Renal cortex interstitium (tissue), 15 donors: ENCODE data around the gene PLIN5. TPM values are rescaled to one million over a fixed set of nuclear protein-coding genes. Genes with fewer than 3 reads are reported as not detected.

ENCODE experiments used
- DNase-seq, 11 donors: peaks; one replicate each; pipeline ENCODE4 v3.0.0-alpha.2; 2013; ENCODE audit warnings: low read depth in 9 of 11, low spot score in 4 of 11; ENCODE audit errors: extremely low read depth in 1 of 11
- long read RNA-seq, 16 experiments: transcript quantifications; one replicate each; lab custom pipeline, GENCODE V29; 2026
- polyA plus RNA-seq, 3 donors: library from polyadenylated mRNA; unstranded; fragments of 120-200 nt; gene quantifications; one replicate each; pipeline ENCODE4 v1.2.1, GENCODE V29; 2013; ENCODE audit not compliant: insufficient read length in 3 of 3

Gene PLIN5
- 1 to 10 TPM; 2.1 to 8.2 (median 3.9) TPM for polyA plus RNA-seq
- long read RNA-seq, donor 1, partial matches to known transcripts: 0 of 2 reads
- long read RNA-seq, donor 1, other reads (novel, unspliced or antisense): 0 of 2 reads
- long read RNA-seq, donor 2, partial matches to known transcripts: 0 of 3 reads
- long read RNA-seq, donor 2, other reads (novel, unspliced or antisense): 0 of 3 reads
- long read RNA-seq, donor 3, partial matches to known transcripts: 0 of 1 reads
- long read RNA-seq, donor 3, other reads (novel, unspliced or antisense): 0 of 1 reads
- long read RNA-seq, donor 4, partial matches to known transcripts: 0 of 4 reads
- long read RNA-seq, donor 4, other reads (novel, unspliced or antisense): 0 of 4 reads
- long read RNA-seq, donor 5: 0 reads
- long read RNA-seq, donor 6, partial matches to known transcripts: 0 of 1 reads
- long read RNA-seq, donor 6, other reads (novel, unspliced or antisense): 0 of 1 reads
- long read RNA-seq, donor 7, partial matches to known transcripts: 0 of 1 reads
- long read RNA-seq, donor 7, other reads (novel, unspliced or antisense): 0 of 1 reads
- long read RNA-seq, donor 8: 0 reads
- long read RNA-seq, donor 9, partial matches to known transcripts: 0 of 1 reads
- long read RNA-seq, donor 9, other reads (novel, unspliced or antisense): 0 of 1 reads
- long read RNA-seq, donor 10, partial matches to known transcripts: 0 of 1 reads
- long read RNA-seq, donor 10, other reads (novel, unspliced or antisense): 0 of 1 reads
- long read RNA-seq, donor 11: 0 reads
- long read RNA-seq, donor 12, partial matches to known transcripts: 0 of 1 reads
- long read RNA-seq, donor 12, other reads (novel, unspliced or antisense): 0 of 1 reads
- long read RNA-seq, donor 13: 0 reads
- long read RNA-seq, donor 14: 0 reads
- long read RNA-seq, donor 15, partial matches to known transcripts: 0 of 1 reads
- long read RNA-seq, donor 15, other reads (novel, unspliced or antisense): 0 of 1 reads
- long read RNA-seq, donor 16, transcript PLIN5-204 (3 exons, 508 nt): major isoform, 6 of 10 reads
- long read RNA-seq, donor 16, partial matches to known transcripts: 0 of 10 reads
- long read RNA-seq, donor 16, other reads (novel, unspliced or antisense): 0 of 10 reads

GRCh38 chr19:4534836-4535658 lies at the start of gene PLIN5:
Gene PLIN5 (minus strand): TSS chr19:4535224. CDS start chr19:4534074, 1,150 bp downstream.
- DNase-seq: peak; percentile 47 to 81 (median 67)

DNA sequence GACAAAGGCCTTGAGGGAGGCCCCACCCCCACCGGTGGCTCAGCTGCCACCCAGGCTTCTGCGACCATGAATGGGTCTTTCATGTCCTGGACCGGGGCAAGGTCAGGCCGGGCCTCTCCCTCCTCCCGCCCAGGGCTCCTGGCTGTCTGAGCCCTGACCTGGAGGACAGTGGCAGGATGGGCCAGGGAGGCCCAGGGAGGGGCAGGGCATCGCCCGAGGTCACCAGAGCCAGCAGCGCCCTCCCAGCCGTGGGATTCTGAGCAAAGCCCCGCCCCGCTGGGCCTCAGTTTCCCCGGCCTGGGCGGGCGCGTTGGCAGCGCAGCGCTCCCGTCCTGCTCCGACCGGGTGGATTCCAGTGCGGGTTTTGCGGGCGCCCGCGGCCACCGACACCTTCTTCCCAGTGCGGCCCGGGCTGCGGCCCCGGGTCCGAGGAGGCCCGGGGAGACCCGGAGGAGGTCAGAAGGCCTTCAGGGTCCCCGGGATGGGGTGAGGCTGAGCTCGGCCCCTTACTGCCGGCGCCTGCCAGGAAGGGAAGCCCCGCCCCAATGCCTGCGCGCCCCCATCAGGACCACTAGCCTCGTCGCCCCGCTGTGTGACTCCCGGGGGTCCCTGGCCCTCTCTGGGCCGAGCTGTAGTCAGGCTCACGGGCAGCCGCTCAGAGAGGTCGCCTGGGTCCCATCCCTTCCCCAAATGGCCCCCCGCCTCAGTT lies 49.1 kb upstream of the PLIN5 start:
- DNase-seq: no peak

GRCh38 chr19:4582980-4583842 lies 48.2 kb upstream of the PLIN5 start:
- no peak for DNase-seq

GRCh38 chr19:4581666-4582553 lies 46.9 kb upstream of the PLIN5 start:
- no peak for DNase-seq

GRCh38 chr19:4580961-4581665 lies 46.1 kb upstream of the PLIN5 start:
- no peak for DNase-seq

- no peak for DNase-seq
Observed at GRCh38 chr19:4580021-4580901, 45.2 kb upstream of the PLIN5 start.

- no peak for DNase-seq
Observed at GRCh38 chr19:4579389-4579788, 44.4 kb upstream of the PLIN5 start.

GRCh38 chr19:4578552-4579248 lies 43.7 kb upstream of the PLIN5 start:
- no peak for DNase-seq

DNA sequence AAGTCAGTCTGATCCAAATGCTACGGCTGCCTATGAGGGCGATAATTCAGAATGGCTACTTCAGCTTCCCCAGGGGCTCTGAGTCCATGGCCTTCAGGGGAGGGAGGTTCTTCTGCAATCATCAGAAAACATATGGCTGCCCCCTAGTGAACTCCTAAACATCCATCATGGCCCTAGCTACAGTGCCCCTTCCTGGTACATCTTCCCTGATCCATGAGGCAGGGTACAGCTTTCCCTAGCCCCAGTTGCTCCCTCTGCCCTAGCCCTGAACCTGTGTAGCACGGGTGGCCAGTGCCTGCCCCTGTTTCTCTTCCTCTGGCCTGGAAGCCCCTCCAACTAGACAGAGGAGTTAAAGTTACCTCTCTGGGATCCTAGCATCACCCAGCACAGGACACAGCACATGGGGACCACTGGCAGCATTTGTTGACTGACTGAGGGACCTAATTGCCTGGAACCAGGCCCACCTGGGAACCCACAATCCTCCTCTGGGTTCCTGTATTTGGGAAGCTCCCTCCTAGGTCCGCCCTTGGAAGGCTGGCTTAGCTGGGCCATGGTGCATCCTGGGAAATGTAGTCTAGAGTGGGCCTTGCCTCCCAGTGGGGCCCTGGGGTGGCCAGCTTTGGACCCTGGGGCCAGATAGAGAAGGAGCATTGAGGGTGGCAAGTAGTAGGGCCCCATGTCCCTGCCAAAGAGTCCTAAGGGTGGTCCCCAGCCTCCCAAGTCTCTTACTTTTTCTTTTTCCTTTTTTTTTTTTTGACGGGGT lies 42.2 kb upstream of the PLIN5 start:
- DNase-seq: no peak

DNA sequence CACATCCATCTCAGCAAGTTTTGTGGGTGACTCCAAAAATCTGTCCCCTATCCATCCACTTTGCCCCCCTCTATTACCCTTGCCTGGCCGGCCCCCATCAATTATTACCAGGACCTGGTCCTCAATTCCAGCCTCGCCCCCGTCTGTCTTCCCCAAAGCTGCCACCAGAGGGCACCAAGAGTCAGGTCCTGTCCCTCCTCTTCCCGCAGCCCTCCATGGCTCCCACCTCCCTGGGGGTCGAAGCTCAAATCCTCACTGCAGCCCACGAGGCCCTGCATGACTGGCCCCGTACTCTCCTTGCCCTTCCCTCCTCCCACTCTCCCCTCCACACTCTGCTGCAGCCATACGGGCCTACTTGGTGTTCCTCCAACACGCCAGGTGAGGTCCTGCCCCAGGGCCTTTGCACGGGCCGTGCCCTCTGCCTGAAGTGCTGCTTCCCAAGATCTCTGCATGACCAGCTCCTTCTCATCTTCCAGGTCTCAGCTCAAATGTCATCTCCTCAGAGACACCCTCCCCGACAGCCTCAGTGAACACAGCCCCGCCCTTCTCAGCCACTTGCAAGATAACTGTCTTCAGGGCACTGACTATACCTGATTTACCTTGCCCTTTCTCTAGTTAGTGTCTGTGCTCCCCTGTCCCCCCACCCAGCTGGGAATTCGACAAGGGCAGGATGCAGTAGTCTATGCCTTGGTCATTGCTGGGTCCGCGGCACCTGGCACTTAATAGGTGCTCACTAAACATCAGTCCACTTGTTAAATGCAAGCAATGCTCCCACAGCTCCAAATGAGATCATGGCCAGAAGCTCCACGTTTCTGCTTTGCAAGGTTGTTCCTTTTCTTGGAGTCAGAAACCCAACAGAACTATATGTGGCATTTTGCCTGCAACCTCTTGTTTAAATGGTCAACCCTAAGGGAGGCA lies 41.3 kb upstream of the PLIN5 start:
- peak in 1 of 11 donors; percentile 48 for DNase-seq

- DNase-seq: peak in 8 of 11 donors; percentile 43 to 69 (median 57)
Observed at GRCh38 chr19:4575267-4576015, 40.4 kb upstream of the PLIN5 start.

DNA sequence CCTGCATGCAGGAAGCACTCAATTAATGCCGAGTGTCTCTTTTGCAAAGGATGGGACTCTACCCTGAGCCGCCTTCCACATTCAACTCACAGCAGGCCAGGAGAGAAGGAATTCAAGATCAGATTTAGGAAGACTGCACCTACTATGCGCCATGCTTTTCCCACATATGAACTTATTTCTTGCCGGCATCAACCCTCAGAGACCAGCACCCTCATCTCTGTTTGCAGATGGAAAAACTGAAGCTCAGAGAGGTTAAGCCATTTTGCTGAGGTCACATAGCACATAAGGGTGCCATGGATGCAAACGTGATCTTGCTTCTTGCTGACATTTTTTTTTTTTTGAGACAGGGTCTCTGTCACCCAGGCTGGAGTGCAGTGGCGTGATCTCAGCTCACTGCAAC lies 38.7 kb upstream of the PLIN5 start:
- DNase-seq: no peak
